Hepatocyte (in vitro differentiated cells): ENCODE measurements around the gene CROCC.

Source experiments
- EZH2 ChIP-seq: fragments of 200-600 bp; sonication (generic); IDR thresholded peaks from 2 replicates; pipeline ENCODE4 v1.6.1; 2016; ENCODE audit warnings: antibody characterized with exemption, mild to moderate bottlenecking, borderline replicate concordance
- EZH2phosphoT487 ChIP-seq: fragments of 200-600 bp; sonication (generic); IDR thresholded peaks from one replicate; pipeline ENCODE4 v1.6.1; 2018; ENCODE audit warnings: antibody characterized with exemption, mild to moderate bottlenecking, low read depth, moderate library complexity; ENCODE audit not compliant: unreplicated experiment, severe bottlenecking
- TF ChIP-seq, protein P1 (sequence below): fragments of 200-600 bp; sonication (generic); IDR thresholded peaks from 2 replicates; pipeline ENCODE4 v1.5.1; 2016; ENCODE audit warnings: antibody characterized with exemption, mild to moderate bottlenecking; ENCODE audit not compliant: poor library complexity

DNA sequence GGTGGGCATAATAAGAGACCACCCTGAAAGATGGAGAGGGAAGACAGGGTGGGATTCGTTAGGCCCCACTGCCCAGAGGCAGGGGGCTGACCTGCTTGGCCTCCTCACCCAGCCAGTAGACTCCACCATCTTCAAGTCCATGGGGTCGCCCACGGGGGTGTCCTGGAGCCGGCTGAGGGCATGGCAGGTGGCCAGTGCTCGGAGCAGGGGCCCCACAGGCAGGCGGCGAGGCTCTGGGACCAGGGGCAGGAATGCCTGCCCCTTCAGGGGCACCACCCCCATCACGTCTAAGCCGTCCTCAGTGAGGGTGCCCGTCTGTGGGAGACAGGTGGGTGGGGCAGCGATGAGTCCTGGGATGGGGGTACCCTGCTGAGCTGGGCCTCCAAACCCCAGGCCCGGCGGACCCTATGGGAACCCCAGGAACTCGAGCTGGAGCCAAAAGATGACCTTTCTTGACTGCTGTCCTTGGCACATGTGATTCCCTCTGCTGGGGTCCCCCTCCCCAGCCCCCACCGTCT lies 71.8 kb downstream of the CROCC start:
- TF ChIP-seq, protein P1, sequence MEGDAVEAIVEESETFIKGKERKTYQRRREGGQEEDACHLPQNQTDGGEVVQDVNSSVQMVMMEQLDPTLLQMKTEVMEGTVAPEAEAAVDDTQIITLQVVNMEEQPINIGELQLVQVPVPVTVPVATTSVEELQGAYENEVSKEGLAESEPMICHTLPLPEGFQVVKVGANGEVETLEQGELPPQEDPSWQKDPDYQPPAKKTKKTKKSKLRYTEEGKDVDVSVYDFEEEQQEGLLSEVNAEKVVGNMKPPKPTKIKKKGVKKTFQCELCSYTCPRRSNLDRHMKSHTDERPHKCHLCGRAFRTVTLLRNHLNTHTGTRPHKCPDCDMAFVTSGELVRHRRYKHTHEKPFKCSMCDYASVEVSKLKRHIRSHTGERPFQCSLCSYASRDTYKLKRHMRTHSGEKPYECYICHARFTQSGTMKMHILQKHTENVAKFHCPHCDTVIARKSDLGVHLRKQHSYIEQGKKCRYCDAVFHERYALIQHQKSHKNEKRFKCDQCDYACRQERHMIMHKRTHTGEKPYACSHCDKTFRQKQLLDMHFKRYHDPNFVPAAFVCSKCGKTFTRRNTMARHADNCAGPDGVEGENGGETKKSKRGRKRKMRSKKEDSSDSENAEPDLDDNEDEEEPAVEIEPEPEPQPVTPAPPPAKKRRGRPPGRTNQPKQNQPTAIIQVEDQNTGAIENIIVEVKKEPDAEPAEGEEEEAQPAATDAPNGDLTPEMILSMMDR, result no peak
- TF ChIP-seq EZH2 (no peak), EZH2phosphoT487 (no peak)
